SH-SY5Y (cell line): Measurements from ENCODE around the gene CDH10.

Source experiments
- GATA2 ChIP-seq: IDR thresholded peaks from 2 replicates; pipeline ENCODE4 v1.6.1; 2011; ENCODE audit warnings: mild to moderate bottlenecking, low read depth, low read length
- GATA3 ChIP-seq: IDR thresholded peaks from 2 replicates; pipeline ENCODE4 v1.6.1; 2011; ENCODE audit warnings: low read depth, mild to moderate bottlenecking, low read length, moderate library complexity

DNA sequence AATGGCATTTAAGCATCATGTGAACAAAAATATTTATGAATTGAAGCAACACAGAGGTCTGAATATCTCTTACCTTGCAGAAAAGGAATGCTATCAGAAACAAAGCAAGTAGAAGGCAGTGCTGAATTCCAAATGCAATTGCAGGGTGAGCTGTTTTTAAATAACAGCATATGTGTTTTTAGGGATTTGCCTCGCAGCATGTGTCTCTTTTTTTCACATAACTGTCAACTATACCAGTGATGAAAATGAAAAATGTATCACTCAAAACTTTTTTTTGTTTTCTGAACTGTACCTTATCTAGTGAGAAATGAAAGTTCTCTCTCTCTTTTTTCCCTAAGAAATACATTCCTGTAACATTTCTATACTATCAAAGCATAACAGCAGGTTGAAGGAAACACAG is 21.2 kb downstream of the CDH10 start:
- TF ChIP-seq GATA2 = no peak
- no peak for TF ChIP-seq GATA3
